Dendritic cell treated with granulocyte-macrophage colony-stimulating factor and Interleukin-4, amounts not matched to agents 40 ng/mL and 50 ng/mL, for 4 days (primary cell): ENCODE measurements around the gene DHX58.

ENCODE experiments used
- H3K27ac Mint-ChIP-seq: one replicate; pipeline ENCODE4 v1.8.0; 2022; ENCODE audit warnings: mild to moderate bottlenecking, mixed read lengths
- H3K27me3 Mint-ChIP-seq: one replicate; pipeline ENCODE4 v1.8.0; 2022; ENCODE audit warnings: mild to moderate bottlenecking, mixed read lengths
- H3K36me3 Mint-ChIP-seq: one replicate; pipeline ENCODE4 v1.8.0; 2022; ENCODE audit warnings: low read depth, mixed read lengths
- H3K4me1 Mint-ChIP-seq: one replicate; pipeline ENCODE4 v1.8.0; 2022; ENCODE audit warnings: low read depth, mixed read lengths
- H3K4me3 Mint-ChIP-seq: one replicate; pipeline ENCODE4 v1.8.0; 2022; ENCODE audit warnings: mild to moderate bottlenecking, moderate library complexity, mixed read lengths
- H3K9me3 Mint-ChIP-seq: one replicate; pipeline ENCODE4 v1.8.0; 2022; ENCODE audit warnings: mixed read lengths
- intact Hi-C: fragments of 100-400 bp; cut with micrococcal nuclease; formaldehyde crosslinking; loops from one replicate; pipeline ENCODE4 v1.15.0; 2022

DHX58 gene

GRCh38 chr17:42111265-42111636 is 1.3 kb downstream of the DHX58 start:
- Mint-ChIP-seq H3K4me3 (no peak overlapping the region), H3K27me3 (no peaks in the 10 kb centered on the region), H3K9me3 (no peaks in the 10 kb centered on the region), H3K27ac (peak overlapping the region; percentile 93), H3K4me1 (peaks cover 59% of the 10 kb centered on the region), H3K36me3 (peaks cover 70% of the 10 kb centered on the region)
- intact Hi-C loops = no loop called here

- Mint-ChIP-seq H3K27ac (peak overlapping the region; percentile 93), H3K27me3 (peaks cover 2% of the 10 kb centered on the region), H3K36me3 (peaks cover 71% of the 10 kb centered on the region), H3K9me3 (no peaks in the 10 kb centered on the region), H3K4me1 (peaks cover 59% of the 10 kb centered on the region), H3K4me3 (no peak overlapping the region)
- intact Hi-C loops = no loop called here
Measured at GRCh38 chr17:42110301-42111264, 1.9 kb downstream of the DHX58 start.

GRCh38 chr17:42109086-42109485 is 3.4 kb downstream of the DHX58 start:
- Mint-ChIP-seq H3K4me1 (peaks cover 51% of the 10 kb centered on the region), H3K27ac (no peak overlapping the region), H3K4me3 (no peak overlapping the region), H3K9me3 (no peaks in the 10 kb centered on the region), H3K36me3 (peaks cover 71% of the 10 kb centered on the region), H3K27me3 (peaks cover 2% of the 10 kb centered on the region)
- intact Hi-C loops = no loop called here

DNA sequence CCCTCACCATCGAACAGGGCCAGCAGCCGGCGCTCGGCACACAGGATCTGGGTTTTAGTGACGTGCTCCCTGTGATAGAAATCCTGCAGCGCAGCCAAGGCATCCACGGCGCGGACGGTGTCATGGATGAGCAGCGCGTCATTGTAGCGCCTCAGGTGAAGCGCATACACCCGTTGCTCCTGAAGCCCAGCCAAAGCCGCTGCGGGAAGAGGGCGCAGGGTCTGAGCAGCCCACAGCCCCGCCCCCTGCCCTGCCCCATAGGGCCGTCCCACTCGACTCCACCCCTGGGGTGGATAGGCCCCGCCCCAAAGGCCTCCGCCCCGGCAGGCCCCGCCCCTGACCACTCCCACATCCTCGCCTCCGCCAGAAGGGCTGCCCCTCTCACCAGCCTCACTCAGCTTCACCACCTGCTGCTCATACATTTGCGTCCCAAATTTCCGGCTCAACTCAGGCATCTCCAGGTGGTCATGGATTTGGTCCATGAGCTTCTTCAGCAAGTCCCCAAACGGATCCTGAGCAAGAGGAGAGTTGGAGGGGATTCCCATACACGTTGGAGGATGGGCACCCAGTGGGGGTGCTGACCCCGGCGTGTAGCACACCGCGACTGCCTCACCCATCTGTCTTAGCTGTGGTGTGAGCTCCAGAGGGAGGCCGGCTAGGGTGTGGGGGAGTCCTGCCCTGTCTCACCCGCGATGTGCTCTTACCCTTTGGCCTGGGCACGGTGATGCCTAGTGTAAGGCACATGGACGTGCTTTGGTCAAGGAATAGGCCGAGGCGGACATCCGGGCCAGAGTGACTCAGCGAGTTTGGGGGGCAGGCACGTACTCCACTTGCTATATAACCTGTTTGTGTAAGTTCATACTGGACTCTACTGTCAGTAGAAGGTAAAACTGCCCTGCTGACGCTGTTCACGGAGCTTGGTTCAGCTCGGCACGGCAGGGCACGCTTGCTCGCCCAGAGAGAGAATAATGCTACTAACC is 4.6 kb downstream of the DHX58 start:
- Mint-ChIP-seq H3K4me3 (peak overlapping the region; percentile 71), H3K4me1 (peaks cover 39% of the 10 kb centered on the region), H3K36me3 (peaks cover 75% of the 10 kb centered on the region), H3K9me3 (no peaks in the 10 kb centered on the region), H3K27me3 (peaks cover 2% of the 10 kb centered on the region), H3K27ac (peak overlapping the region; percentile 44)
- intact Hi-C loops = no loop called here

- Mint-ChIP-seq H3K4me3 (peak overlapping the region; percentile 71), H3K27me3 (peaks cover 2% of the 10 kb centered on the region), H3K4me1 (peaks cover 33% of the 10 kb centered on the region), H3K9me3 (no peaks in the 10 kb centered on the region), H3K36me3 (peaks cover 82% of the 10 kb centered on the region), H3K27ac (peak overlapping the region; percentile 44)
- intact Hi-C loops = no loop called here
Measured at GRCh38 chr17:42107124-42107523, 5.4 kb downstream of the DHX58 start.

GRCh38 chr17:42106009-42106408 is 6.5 kb downstream of the DHX58 start:
- peaks cover 77% of the 10 kb centered on the region for H3K36me3 Mint-ChIP-seq
- peaks cover 2% of the 10 kb centered on the region for H3K27me3 Mint-ChIP-seq
- intact Hi-C loops = no loop called here
- no peak overlapping the region for H3K4me3 Mint-ChIP-seq
- H3K4me1 Mint-ChIP-seq = peaks cover 28% of the 10 kb centered on the region
- no peaks in the 10 kb centered on the region for H3K9me3 Mint-ChIP-seq
- H3K27ac Mint-ChIP-seq = no peak overlapping the region

DNA sequence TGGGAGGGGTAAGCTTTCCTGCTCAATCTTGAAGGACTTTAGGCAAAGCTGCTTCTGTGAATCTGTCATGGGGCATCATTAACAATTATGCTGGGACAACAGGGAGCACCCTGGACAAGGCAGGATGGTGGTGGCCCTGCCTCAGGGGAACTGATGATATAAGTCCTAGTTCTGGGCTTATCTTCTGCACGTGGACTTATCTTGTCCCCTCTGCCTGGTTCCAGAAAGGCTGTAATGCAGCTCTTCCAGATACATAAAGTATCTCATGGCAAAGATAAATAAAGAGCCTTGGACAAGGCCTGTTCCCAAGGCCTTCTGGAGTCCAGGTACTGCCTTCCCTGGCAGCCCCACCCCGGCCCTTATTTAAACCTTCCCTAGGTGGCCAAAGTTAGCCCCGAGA is 8.2 kb downstream of the DHX58 start:
- Mint-ChIP-seq H3K4me1 (peaks cover 22% of the 10 kb centered on the region), H3K27ac (no peak overlapping the region), H3K4me3 (no peak overlapping the region), H3K9me3 (no peaks in the 10 kb centered on the region), H3K27me3 (peaks cover 2% of the 10 kb centered on the region), H3K36me3 (peaks cover 60% of the 10 kb centered on the region)
- intact Hi-C loops = no loop called here

DNA sequence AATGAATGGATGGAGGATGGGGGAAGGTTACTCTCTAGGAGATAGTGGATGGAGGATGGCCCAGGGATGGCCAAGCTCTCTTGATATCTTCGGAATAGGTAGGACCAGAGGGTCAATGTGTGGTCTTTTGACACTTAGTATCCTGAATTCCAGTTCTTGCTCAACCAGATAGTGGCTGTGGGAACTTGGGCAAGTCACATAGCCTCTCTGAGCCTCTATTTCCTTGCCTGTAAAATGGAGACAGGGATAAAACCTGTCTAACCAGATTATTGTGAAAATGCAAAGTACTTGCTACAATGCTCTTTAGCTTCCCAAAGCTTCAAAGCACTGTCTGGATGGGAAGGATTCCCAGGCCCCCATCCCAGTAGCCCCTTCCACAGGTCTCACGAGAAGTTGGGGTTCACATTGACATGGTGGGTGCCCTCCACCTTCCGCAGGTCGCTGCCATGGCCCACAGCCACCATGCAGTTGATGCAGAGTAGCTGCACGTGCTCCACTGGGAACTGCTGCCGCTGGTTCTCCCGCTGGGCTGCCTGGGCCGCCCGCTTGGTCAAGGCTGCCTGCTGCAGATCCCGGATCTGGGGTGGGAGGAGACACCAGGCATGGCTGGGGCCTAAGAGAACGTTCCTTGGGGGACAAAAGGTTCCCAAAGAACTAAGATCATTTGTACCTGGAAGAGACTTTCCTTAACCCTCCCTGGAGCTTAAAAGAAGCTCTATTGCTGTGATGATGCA is 9.1 kb downstream of the DHX58 start:
- Mint-ChIP-seq H3K4me3 (no peak overlapping the region), H3K9me3 (no peaks in the 10 kb centered on the region), H3K36me3 (peaks cover 51% of the 10 kb centered on the region), H3K27me3 (peaks cover 9% of the 10 kb centered on the region), H3K4me1 (peaks cover 20% of the 10 kb centered on the region), H3K27ac (no peak overlapping the region)
- intact Hi-C loops = no loop called here

DNA sequence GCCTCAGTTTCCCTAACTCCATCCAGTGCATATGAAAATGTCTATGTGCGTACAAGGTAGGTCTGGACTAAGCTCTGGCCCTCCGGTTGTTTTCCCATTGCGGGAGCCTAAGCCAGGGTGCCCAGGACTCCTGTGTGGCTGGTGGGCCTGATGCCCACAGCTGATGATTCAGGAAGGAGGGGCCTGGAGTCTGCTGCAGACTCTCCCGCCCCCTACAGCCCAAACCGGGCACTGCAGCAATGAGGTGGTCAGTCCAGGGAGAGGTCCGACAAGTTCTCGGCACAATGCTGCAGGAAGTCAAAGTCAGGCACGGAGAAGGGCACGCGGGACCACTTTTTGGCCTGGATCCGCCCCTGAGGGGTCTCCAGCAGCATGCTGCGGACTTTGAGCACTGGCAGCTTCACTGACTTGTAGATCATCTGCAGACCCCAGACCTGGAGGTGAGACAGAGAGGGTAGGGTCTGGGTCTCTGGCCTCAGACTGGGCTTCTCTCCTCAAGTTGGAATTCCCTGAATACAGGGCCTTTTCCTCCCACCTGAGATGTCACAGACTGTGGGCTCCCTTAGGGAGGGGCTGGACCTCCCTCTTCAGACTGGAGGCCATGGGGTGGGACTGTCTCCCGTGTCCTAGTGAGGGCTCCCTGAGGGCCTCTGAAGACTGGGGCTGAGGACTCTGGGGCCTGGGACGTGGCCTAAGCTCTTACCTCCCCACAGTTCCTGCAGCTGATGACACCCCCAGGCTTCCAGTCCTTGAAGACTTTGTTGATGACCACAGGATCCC is 10.8 kb downstream of the DHX58 start:
- intact Hi-C loops = no loop called here
- H3K27ac Mint-ChIP-seq = no peak overlapping the region
- H3K4me3 Mint-ChIP-seq = no peak overlapping the region
- H3K36me3 Mint-ChIP-seq = peaks cover 45% of the 10 kb centered on the region
- peaks cover 24% of the 10 kb centered on the region for H3K27me3 Mint-ChIP-seq
- H3K4me1 Mint-ChIP-seq = peaks cover 25% of the 10 kb centered on the region
- no peaks in the 10 kb centered on the region for H3K9me3 Mint-ChIP-seq

- peaks cover 40% of the 10 kb centered on the region for H3K27me3 Mint-ChIP-seq
- no peak overlapping the region for H3K4me3 Mint-ChIP-seq
- no peaks in the 10 kb centered on the region for H3K9me3 Mint-ChIP-seq
- no peak overlapping the region for H3K27ac Mint-ChIP-seq
- H3K4me1 Mint-ChIP-seq = peaks cover 19% of the 10 kb centered on the region
- intact Hi-C loops = no loop called here
- peaks cover 17% of the 10 kb centered on the region for H3K36me3 Mint-ChIP-seq
Measured at GRCh38 chr17:42098730-42099399, 13.6 kb downstream of the DHX58 start.

GRCh38 chr17:42097691-42098631 is 14.6 kb downstream of the DHX58 start, which contains the start of gene ZNF385C:
Gene ZNF385C (minus strand): TSS chr17:42098473. CDS start chr17:42063056, 35,417 bp downstream.
- intact Hi-C loops = no loop called here

More at GRCh38 chr17:42097691-42098631, 14.6 kb downstream of the DHX58 start, which contains the start of gene ZNF385C:
- Mint-ChIP-seq H3K4me1 (peaks cover 24% of the 10 kb centered on the region), H3K27ac (no peak within 1 kb of the TSS), H3K9me3 (no peaks in the 10 kb centered on the region), H3K36me3 (peaks cover 8% of the 10 kb centered on the region), H3K4me3 (no peak within 1 kb of the TSS), H3K27me3 (peaks cover 40% of the 10 kb centered on the region)
